GM19452 (cell line): ENCODE measurements around the gene PTPRE.

ENCODE experiments used
- ATAC-seq: cut with Tn5 transposase; IDR thresholded peaks from one replicate; pipeline ENCODE4 v1.9.1; 2021; ENCODE audit not compliant: unreplicated experiment

The PTPRE gene

DNA sequence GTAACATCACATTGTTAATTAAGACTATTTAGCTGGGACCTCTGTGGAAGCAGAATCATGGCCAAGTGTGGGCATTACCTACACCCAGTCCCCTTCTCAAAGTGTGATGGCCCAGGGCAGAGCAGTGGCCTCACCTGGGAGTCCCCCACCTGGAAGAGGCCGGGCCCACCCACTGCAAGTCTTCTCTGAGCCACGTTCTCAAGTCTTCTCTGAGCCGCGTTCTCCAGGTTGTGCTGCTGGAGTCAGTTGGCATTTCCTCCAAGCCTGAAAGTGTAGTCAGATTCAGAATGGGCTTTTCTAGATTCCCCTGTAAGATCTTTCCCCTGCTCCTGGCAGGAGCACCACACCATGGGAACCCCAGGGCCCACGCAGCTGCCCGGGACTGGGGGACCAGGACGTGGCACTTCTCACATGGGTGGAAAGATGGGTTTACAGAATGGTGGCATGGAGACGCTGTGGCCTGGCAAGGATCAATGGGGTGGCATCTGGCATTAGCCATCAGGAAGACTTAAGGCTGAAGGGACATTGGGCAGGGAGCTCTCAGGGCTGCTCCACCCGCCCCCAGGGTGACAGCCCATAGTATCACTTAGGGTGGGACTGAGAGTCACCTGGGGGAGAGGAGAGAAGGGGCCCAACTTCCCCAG lies 151.3 kb downstream of the PTPRE start:
- no peak for ATAC-seq

GRCh38 chr10:128058750-128059134 lies 151.8 kb downstream of the PTPRE start:
- no peak for ATAC-seq

DNA sequence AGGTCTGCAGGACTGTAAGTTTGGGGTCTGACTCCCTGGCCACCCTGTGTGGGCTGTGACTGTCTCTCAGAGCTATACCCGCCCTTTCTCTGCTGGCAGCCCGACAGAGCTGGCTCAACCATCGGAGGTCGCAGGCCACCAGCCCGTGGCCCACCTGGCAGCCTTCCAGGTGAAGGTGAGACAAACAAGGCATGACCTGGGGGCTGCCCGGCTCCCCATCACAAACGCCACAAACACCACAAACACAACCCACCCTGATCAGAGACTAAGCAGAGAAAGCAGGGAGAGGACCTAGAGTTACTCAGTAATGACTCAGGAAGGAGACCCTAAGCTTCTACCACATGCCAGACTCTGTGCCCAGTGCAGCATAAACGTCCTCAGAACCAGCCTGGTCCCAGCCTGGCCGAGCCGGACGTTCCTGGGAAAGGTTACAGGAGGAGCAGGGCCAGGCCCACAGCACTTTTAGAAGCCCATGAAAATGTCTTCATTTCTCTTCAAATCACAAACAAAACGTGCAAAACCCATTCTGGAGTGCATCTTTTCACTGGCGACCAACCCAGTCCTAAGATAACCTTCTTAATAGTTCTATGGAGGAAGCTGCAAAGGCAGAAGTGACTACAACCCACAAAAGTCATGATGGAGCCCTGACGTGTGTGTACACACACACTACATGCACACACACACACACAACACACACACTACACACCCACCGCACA lies 152.5 kb downstream of the PTPRE start:
- ATAC-seq, result no peak

DNA sequence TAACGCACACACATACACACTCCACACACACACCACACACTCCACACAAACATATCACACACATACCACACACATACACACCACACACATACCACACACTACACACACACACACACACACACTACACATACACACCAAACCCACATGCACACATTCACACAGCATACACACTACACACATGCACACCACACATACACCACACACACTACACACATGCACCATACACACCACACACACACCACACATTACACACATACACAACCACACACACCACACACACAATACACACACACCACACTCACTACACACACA lies 153.0 kb downstream of the PTPRE start:
- no peak for ATAC-seq

GRCh38 chr10:128060341-128061250 lies 153.7 kb downstream of the PTPRE start:
- no peak for ATAC-seq

- ATAC-seq, result no peak
Observed at GRCh38 chr10:128061306-128062300, 154.7 kb downstream of the PTPRE start.

GRCh38 chr10:128062331-128062880 lies 155.5 kb downstream of the PTPRE start:
- no peak for ATAC-seq

GRCh38 chr10:128062881-128063563 lies 156.1 kb downstream of the PTPRE start:
- ATAC-seq, result peak; percentile 48

DNA sequence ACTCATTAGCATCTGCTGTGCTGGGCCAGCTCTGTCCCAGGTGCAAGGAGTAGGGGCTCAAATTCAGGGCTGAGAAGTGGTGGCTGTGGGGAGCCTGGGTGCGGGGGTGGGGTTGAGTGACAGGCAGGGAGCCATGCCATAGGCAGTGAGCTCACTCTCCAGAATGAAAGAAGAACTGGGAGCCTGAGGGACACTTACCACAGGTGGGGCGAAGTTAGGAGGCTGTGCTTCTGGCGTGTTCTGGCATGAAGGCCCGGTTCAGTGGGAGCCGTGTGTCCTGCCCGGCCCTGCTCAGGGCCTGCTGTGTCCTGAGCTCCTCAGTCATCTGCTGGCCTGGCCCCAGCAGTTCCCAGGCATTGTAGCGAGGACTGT lies 156.8 kb downstream of the PTPRE start:
- ATAC-seq, result no peak

DNA sequence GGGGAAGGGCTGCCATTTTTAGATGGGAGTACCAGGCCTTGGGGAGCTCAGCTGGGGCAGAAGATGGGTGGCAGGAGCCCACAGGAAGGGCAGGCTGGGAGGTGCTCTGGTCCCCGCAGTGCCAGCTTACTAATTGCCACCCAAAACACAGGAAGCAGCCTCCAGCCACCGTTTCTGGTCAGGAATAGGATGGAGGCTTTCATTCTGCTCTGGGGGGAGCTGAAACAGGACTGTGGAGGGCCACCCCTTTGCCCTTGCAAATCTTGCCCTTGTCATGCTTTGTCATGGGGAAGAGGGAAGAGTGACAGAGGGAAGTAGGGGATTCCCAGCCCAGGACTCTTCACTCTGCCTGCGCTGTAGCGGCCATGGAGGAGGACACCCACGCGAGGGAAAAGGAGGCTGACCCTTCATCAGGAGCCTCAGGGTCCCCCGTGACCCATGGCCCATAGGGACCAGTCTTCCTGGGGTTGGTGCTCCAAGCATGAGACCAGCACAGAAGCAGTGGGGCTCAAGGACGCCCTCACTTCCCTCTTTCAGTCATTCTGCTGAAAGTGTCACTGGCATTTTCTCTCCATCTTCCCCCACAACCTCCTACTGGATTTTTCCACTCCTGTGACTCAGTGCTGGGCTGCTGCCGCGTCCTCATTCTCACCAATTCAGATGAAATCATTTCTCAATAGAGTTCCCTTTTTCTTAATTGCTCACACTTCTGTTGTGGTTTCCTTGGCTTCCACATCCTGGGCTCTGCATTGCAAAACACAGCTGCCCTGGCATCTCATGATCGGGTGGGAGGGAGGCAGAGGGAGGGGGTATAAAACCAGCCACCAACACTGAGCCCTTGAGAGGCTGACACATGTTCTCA lies 157.4 kb downstream of the PTPRE start:
- ATAC-seq, result peak; percentile 55

DNA sequence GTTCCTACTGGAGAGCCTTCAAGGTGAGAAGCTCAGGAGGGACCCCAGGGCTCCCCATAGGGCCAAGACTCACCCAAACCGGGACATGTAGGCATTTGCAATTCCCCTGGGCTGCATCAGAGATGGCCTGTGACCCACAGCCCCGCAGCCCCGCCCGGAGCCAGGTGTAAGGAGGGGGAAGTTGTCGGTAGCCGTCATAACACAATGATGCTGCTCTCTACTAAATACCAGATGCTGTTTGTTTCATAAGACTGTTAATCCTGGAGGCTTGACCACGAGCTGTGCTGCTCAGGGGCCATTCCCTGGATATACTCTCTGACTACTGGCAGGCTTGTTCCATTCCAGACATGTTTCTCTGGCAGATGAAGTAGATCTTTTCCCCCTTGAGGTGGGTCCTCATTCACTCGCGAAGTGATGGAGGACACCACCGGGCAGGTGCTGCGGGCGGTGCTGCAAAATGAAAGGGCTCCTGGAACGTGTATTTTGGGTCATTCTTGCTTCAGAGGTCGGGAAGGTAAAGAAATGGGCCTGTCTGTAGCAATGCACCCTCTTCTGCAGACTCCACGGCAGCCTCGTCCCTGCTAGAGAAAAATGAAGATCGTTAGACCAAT lies 158.2 kb downstream of the PTPRE start:
- ATAC-seq, result peak; percentile 40

GRCh38 chr10:128065881-128066534 lies 159.1 kb downstream of the PTPRE start:
- no peak for ATAC-seq

DNA sequence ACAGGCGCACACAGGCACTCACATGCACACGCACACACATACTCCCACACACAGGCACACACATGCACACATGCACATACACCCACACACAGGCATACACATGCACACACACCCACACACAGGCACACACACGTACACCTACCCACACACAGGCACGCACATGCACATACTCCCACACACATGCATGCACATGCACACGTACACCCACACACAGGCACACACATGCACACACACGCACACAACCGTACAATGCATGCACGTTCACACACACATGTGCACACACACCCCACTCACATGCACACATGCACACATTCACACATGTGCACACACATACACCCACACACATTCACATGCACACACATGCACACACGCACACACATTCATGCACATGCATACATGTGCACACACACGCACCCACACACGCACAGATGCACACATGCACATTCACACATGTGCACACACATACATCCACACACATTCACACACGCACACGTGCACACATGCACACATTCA lies 160.0 kb downstream of the PTPRE start:
- no peak for ATAC-seq

- no peak for ATAC-seq
Observed at GRCh38 chr10:128067691-128068397, 160.9 kb downstream of the PTPRE start.

DNA sequence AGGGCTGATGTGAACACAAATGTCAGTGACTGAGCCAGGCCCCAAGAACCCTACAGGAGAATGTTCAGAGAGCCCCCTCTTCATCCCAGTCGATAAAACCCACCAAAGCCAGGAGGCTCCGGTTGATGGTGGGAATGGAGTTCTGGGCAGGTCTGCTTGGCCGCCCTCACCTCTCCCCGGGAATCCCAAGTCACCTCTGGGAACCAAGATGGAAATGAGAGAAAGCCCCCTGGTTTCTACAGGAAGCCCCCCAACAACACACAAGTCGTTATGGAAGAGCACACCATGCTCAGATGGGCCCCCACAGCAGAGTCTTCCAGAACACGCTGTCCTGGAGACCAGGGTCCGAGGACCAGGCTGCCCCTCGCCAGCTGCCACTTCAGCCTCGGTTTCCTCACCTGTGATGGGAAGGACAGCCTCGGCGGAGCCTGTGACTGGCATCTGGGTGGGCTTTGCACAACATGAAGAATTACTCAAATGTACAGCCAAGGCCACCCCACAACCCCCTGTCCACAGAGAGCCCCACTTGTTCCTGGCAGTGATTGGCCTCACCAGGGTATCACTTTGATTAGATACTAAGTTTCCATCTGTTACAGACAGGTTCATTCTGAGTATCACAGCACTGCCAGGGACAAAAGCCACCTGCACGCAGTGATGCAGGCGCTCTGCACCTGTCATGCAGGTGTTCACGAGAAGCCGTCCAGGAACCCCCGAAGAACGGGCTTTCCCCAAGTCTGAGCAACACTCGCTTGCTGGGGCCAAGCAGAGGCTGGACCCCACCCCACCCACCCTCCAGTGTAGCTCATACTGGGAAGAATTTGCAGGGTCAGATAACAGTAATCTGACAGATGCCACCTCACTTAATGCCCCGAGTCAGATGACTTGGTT lies 161.7 kb downstream of the PTPRE start:
- ATAC-seq, result no peak

- peak; percentile 32 for ATAC-seq
Observed at GRCh38 chr10:128069351-128070051, 162.6 kb downstream of the PTPRE start.
